ENCODE results near the gene PXMP4.

Gene PXMP4

DNA sequence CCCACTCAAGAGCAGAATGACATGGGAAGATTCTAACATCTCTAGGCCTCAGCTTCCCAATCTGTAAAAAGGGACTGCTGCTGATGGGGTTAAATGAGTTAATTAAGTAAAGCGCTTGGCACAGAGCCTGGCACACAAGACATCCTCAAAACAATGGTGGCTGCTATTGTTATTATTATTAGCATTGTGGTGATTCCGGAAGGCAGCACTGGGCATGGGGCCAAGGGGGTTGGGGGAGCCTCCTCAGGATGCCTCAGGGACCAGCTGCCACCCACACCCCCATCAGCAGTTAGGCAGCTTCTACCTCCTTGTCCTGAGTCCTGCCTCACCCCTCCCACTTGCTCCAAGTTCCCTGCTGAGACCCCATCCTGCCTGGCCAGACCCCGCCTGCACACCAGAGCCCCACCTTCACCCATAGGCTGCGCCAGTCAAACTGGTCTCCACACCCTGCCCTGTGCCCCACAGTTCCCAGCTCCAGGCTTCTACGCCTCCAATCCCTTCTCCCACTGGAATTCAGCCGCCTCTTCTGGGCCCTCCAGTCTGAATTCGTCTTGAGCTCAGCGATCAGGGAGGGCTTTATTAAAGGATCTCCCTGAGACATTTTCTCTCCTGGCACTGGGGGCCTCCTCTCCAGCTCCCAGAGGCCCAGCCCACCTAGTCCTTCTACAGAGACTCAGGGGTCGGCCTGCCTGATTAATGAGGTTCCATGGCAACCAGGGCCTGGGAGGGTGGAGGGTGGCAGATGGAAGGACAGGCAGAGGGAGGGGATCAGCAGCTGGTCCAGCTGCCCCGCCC is 35.4 kb downstream of the PXMP4 start:
- no peak for DNase-seq (ENCODE audit: low read depth)
- TF ChIP-seq, protein P1, sequence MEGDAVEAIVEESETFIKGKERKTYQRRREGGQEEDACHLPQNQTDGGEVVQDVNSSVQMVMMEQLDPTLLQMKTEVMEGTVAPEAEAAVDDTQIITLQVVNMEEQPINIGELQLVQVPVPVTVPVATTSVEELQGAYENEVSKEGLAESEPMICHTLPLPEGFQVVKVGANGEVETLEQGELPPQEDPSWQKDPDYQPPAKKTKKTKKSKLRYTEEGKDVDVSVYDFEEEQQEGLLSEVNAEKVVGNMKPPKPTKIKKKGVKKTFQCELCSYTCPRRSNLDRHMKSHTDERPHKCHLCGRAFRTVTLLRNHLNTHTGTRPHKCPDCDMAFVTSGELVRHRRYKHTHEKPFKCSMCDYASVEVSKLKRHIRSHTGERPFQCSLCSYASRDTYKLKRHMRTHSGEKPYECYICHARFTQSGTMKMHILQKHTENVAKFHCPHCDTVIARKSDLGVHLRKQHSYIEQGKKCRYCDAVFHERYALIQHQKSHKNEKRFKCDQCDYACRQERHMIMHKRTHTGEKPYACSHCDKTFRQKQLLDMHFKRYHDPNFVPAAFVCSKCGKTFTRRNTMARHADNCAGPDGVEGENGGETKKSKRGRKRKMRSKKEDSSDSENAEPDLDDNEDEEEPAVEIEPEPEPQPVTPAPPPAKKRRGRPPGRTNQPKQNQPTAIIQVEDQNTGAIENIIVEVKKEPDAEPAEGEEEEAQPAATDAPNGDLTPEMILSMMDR (conservative IDR thresholded peaks at IDR 0.05; ENCODE audit: low read depth, low read length) = no peak
- peak overlapping the region; percentile 41 for H3K4me3 ChIP-seq (ENCODE audit: low read length)

DNA sequence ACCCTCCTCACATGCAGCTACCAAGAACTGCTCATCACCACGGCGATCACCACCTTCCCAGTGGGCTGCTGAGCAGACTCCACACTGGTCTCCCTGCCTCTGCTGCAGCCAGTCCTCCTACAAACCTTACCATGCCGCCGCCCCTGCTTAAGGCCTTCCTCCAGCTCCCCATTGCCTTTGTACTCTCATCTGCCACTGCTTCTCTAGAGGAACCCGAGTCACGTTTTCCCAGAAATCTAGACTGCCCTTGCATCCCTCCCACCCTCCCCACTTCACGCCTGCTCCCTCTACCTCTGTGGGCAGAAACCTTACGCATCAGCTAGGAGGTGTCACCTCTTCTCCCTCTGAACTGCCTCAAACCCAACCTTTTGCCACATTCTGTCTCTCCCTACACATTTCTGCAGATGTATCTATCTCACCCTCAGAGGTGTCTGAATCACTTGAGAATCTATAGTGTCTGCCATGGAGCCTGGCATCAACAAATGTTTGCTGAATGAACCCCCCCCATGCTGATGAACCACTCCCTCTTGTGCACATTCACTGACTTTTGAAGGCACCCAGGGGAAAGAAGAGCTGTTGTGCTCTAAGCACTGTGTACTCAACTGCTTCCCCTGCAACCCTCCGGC is 38.3 kb downstream of the PXMP4 start:
- no peak for DNase-seq (ENCODE audit: low read depth)
- TF ChIP-seq, protein P1 (conservative IDR thresholded peaks at IDR 0.05; ENCODE audit: low read depth, low read length) = no peak
- H3K4me3 ChIP-seq (ENCODE audit: low read length) = no peak overlapping the region

DNA sequence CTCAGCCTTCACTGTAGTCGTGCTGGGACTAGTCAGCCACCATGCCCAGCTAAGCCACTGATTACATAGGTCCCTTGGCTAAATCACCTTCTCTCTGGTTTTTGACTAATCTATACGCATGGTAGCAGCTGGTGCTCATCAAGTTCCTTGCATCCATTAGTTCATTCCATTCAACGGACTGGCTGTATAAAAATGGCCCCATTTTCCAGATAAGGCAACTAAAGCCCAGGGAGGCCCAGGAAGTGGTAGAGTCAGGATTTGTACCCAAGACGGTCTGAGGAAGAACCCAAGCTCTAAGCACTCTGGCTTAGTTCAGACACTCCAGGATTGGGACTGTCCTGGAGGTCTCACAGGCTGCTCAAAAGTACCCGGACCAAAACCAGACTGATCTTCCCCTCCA is 38.8 kb downstream of the PXMP4 start:
- TF ChIP-seq, protein P1 (conservative IDR thresholded peaks at IDR 0.05; ENCODE audit: low read depth, low read length) = no peak
- DNase-seq (ENCODE audit: low read depth) = no peak
- H3K4me3 ChIP-seq (ENCODE audit: low read length) = no peak overlapping the region

DNA sequence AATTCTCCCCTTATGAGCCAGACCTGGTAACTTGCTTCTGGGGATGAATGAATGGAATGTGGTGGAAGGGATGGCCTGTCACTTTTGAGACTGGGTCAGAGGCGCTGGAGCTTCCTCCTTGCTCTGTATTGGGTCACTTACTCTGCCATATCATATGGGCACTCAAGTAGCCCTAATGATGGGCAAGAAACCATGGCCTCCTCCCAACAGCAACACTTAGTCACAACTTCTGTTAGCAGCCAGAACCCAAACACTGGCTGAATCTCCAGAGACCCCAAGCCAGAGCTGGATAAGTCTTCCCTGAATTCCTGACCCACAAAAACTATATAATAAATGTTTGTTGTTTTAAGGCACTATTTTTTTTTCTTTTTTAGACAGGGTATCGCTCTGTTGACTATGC is 39.4 kb downstream of the PXMP4 start:
- H3K4me3 ChIP-seq (ENCODE audit: low read length) = no peak overlapping the region
- TF ChIP-seq, protein P1 (conservative IDR thresholded peaks at IDR 0.05; ENCODE audit: low read depth, low read length) = no peak
- DNase-seq (ENCODE audit: low read depth) = no peak

DNA sequence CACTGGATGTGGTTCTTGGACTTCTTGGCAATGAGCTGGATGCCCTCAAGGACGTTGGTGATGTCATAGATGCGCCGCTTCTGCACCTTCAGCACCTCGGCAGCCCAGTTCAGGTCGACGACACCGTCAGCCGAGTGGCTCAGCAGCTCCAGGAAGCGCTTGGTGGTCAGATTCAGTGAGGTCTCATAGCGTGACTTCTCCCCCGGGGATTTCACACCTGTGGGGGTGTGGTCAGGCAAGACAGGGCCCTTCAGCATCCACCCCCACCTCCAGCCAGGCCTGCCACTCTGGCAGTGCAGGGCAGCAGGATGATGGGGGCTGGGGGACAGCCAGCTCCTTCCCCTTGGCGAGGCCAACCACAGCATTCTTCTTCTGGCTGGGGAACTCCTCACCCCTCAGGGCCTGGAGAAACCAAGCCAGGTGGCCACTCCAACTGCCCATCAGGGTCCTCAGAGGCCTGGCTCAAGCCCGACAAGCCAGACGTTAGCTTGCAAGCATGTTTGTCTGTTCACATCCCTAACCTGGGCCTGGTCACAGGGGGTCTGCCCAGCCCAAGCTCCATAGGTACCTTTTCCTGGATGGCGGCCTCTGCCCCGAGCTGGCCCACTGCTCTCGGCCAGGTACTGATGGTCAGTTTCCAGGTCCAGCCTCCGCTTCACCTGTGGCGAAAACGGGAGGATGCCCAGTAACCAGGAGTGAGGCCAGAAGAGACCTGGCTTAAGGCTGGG is 40.2 kb downstream of the PXMP4 start:
- no peak overlapping the region for H3K4me3 ChIP-seq (ENCODE audit: low read length)
- TF ChIP-seq, protein P1 (conservative IDR thresholded peaks at IDR 0.05; ENCODE audit: low read depth, low read length) = no peak
- DNase-seq (ENCODE audit: low read depth) = no peak

DNA sequence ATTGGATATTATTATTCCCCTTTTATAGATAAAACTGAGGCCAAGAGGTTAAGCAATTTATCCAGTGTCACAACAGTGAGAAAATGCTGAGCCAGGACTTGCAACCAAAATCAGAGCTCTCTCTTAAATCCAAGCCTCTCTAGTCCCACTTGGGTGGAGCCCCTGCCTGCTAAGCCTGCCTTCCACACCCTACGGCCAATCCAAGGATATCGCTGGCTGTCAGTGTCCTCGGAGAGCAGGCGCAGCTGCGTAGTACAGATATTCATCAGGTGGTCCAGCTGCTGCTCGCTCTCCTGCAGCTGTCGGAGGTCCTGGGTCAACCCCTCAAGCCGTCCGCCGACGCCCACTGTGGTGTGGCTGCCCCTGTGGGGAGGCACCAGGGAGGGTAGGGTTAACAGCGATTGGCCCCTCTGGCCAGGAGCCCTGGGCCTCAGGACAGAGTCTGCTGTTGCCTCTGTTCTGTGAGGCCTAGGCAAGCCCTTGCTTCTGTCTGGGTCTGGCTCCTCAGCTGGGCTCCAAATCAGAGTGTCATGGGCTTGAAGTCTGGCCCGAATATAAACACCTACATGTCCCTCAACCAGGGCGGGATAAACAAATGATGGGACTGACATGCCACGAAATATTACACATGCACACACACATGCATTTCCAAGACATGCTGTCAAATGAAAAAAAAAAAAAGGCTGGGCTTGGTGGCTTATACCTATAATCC is 42.0 kb downstream of the PXMP4 start:
- H3K4me3 ChIP-seq (ENCODE audit: low read length) = no peak overlapping the region
- TF ChIP-seq, protein P1 (conservative IDR thresholded peaks at IDR 0.05; ENCODE audit: low read depth, low read length) = no peak
- no peak for DNase-seq (ENCODE audit: low read depth)

Measured in retinal pigment epithelial cell (primary cell).